IPS DF 4.7 (cell line): ENCODE data around the gene CHODL.

Source experiments
- DNase-seq: peaks from one replicate; pipeline ENCODE4 v3.0.0-alpha.2; 2013; ENCODE audit warnings: low spot score; ENCODE audit errors: extremely low read depth

Gene CHODL

GRCh38 chr21:18285379-18285778 is 40.7 kb downstream of the CHODL start:
- no peak for DNase-seq

GRCh38 chr21:18289876-18290275 is 45.2 kb downstream of the CHODL start:
- no peak for DNase-seq

DNA sequence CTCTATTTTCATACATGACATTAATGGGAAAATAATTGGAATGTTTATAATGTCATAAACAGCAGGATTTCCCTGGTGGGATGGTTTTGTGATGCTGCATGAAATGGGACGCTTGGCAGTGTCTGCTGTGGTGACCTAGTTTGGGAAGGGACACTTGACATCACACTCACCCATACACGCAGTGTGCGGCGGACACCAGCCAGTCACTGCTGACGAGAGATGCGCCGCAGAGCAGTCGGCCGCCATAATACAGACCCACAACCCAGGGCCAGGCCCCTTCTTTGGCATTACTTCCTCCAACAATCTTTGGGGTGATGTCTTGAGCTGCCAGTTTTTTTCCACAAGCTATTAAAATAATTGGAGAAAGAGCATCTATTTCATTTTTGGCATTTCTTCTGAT is 49.5 kb downstream of the CHODL start:
- no peak for DNase-seq

GRCh38 chr21:18298228-18298627 is 53.6 kb downstream of the CHODL start:
- no peak for DNase-seq
